ENCODE data around the gene CYTH3. TPM values are rescaled to one million over a fixed set of nuclear protein-coding genes. Genes with fewer than 3 reads are reported as not detected.
A peak's percentile ranks its signal among the peaks of the same experiment; 100 is the strongest.

The CYTH3 gene
- total and polyA plus RNA-seq, 7 donors, result 6.1 to 15.0 (median 13.5) TPM

DNA sequence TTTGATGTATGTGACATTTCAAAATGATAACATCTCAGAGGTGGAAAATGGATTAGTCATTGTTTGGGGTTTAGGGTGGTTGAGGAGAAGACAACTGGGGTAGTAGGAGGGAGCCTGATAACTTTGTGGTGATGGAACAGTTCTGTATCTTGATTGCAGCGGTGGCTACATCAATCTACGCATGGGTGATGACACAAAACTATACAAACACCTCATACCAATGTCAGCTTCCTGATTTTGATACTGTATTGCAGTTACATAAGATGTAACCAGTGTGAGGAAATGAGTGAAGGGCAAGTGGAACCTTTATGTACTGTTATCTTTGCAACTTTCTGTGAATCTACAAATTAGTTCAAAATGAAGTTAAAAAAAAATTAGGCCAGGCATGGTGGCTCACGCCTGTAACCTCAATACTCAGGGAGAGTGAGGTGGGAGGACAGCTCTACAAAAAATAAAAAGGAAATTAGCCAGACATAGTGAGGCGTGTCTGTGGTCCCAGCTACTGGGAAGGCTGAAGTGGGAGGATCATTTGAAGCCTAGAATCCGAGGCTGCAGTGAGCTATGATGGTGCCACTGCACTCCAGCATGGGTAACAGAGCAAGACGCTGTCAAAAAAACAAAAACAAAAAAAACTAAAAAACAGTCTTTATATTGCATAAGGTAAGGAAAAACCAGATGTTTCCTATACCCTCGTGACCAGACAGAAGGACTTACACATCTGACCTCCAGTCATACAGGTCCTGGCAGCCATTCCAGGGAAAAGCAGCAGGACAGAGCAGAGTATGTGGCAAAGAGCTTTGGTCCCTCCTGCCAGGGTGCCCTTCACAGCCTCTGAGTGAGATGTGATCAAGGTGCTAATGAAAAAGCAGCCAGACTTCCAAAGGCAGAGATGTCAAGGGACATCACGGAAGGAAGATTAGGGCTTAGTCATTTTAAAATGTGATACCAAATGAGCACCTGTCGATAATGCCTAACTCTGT, 50.8 kb downstream of the CYTH3 start:
- no peak overlapping the region for H3K4me3 ChIP-seq
- H3K27me3 ChIP-seq (ENCODE audit: insufficient read depth in 3 of 3, low read length in 2 of 3), result no peaks in the 10 kb centered on the region
- no peaks in the 10 kb centered on the region for H3K36me3 ChIP-seq (ENCODE audit: insufficient read depth in 1 of 2, low read depth in 1 of 2)
- intact Hi-C loops (cut with DNase I), result loop anchor here in 1 of 2 donors (5.0 kb wide), 1 partner anchor 49 kb away; no protein-coding TSS in a partner anchor
- ATAC-seq (peak in 1 of 4 donors; percentile 35), DNase-seq (no peak)
- TF ChIP-seq, protein P1, sequence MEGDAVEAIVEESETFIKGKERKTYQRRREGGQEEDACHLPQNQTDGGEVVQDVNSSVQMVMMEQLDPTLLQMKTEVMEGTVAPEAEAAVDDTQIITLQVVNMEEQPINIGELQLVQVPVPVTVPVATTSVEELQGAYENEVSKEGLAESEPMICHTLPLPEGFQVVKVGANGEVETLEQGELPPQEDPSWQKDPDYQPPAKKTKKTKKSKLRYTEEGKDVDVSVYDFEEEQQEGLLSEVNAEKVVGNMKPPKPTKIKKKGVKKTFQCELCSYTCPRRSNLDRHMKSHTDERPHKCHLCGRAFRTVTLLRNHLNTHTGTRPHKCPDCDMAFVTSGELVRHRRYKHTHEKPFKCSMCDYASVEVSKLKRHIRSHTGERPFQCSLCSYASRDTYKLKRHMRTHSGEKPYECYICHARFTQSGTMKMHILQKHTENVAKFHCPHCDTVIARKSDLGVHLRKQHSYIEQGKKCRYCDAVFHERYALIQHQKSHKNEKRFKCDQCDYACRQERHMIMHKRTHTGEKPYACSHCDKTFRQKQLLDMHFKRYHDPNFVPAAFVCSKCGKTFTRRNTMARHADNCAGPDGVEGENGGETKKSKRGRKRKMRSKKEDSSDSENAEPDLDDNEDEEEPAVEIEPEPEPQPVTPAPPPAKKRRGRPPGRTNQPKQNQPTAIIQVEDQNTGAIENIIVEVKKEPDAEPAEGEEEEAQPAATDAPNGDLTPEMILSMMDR (IDR thresholded peaks at IDR 0.05), result no peak
- peaks cover 35% of the 10 kb centered on the region for H3K4me1 ChIP-seq
- no peaks in the 10 kb centered on the region for H3K9me3 ChIP-seq
- WGBS, 3 donors, result 66 to 73% (median 70%) methylated on average over 9 of the region's 9 CpGs
- H3K27ac ChIP-seq, result no peak overlapping the region

DNA sequence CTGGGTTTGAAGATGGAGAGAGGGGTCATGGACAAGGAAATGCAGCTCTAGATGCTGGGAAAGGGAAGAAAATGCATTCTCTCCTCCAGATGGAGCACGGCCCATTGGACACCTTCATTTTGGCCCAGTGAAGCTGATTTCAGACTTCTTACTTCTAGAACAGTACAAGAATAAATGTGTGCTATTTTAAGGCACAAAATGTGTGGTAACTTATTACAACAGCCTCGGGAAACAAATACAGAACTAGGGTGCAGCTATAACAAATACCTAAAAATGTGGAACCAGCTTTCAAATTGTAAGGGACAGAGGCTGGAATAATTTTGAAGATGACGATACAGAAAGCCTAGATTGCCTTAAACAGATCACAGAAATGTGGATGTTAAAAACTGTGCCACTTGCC, 54.1 kb downstream of the CYTH3 start:
- intact Hi-C loops (cut with DNase I), result no loop called here
- no peak overlapping the region for H3K4me3 ChIP-seq
- no peaks in the 10 kb centered on the region for H3K27me3 ChIP-seq (ENCODE audit: insufficient read depth in 3 of 3, low read length in 2 of 3)
- H3K36me3 ChIP-seq (ENCODE audit: insufficient read depth in 1 of 2, low read depth in 1 of 2), result no peaks in the 10 kb centered on the region
- TF ChIP-seq, protein P1 (IDR thresholded peaks at IDR 0.05), result no peak
- no peak overlapping the region for H3K27ac ChIP-seq
- DNase-seq (no peak), ATAC-seq (peak in 2 of 4 donors; percentile 65 to 82)
- no peaks in the 10 kb centered on the region for H3K9me3 ChIP-seq
- peaks cover 19% of the 10 kb centered on the region for H3K4me1 ChIP-seq
- WGBS, 3 donors, result 44 to 63% (median 46%) methylated on average over 3 of the region's 3 CpGs

DNA sequence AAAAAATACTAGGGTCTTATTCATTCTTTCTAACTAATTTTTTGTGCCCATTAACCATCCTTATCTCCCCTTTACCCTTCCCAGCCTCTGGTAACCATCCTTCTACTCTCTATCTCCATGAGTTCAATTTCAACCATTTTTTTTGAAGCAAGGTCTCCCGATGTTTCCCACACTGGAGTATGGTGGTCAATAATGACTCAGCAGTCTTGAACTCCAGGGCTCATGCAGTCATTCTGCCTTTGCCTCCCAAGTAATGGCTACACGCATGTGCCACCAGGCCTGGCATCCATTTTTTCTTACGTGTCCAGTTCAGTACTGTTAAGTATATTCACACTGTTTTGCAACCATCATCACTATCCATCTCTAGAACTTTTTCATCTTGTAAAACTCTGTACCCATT, 60.4 kb downstream of the CYTH3 start:
- H3K27me3 ChIP-seq (ENCODE audit: insufficient read depth in 3 of 3, low read length in 2 of 3), result no peaks in the 10 kb centered on the region
- DNase-seq (no peak), ATAC-seq (no peak)
- no peaks in the 10 kb centered on the region for H3K36me3 ChIP-seq (ENCODE audit: insufficient read depth in 1 of 2, low read depth in 1 of 2)
- H3K9me3 ChIP-seq, result no peaks in the 10 kb centered on the region
- WGBS, 3 donors, result 94 to 99% (median 97%) methylated on average over 3 of the region's 3 CpGs
- H3K27ac ChIP-seq, result no peak overlapping the region
- H3K4me3 ChIP-seq, result no peak overlapping the region
- peaks cover 22% of the 10 kb centered on the region for H3K4me1 ChIP-seq
- intact Hi-C loops (cut with DNase I), result no loop called here
- TF ChIP-seq, protein P1 (IDR thresholded peaks at IDR 0.05), result no peak

DNA sequence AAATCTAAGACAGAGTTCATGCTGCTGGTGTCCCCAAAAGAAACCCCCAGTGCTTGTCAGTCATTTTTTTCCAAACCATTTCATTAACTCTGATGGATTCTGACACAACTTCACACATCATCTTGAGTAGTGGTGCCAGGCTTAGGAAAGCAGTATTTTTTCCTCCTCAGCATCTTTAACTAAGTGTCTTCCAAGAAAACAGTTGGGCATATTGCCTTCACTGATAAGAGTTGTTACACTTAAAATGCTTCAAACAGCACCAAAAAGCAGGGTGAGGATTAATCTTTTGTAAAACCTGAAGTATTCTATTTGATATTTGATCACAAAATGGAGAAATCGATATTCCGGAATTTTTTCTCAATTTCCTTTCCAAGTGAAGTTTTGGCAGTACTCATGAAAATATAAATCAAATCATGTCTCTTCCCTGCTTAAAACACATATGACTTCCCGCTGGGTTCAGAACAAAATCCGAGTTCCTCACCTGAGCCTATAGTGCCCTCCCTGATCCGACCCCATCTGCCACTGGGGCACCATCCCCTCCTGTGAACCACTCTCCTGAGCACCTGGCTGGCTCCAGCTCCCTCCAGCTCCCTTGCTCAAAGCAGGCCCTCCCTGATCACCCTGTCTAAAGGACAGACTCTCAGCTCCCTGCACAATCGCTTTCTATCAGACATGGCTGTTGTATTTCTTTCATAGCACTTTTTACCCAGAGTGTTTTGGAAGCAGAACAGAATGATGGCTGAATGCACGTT, 61.6 kb downstream of the CYTH3 start:
- whole genome bisulfite sequencing, 3 donors, result 79 to 80% (median 80%) methylated on average over 7 of the region's 7 CpGs
- TF ChIP-seq, protein P1 (IDR thresholded peaks at IDR 0.05), result no peak
- H3K4me3 ChIP-seq, result no peak overlapping the region
- peaks cover 31% of the 10 kb centered on the region for H3K4me1 ChIP-seq
- no peaks in the 10 kb centered on the region for H3K27me3 ChIP-seq (ENCODE audit: insufficient read depth in 3 of 3, low read length in 2 of 3)
- no peak overlapping the region for H3K27ac ChIP-seq
- no peaks in the 10 kb centered on the region for H3K36me3 ChIP-seq (ENCODE audit: insufficient read depth in 1 of 2, low read depth in 1 of 2)
- no peaks in the 10 kb centered on the region for H3K9me3 ChIP-seq
- ATAC-seq (no peak), DNase-seq (no peak)
- intact Hi-C loops (cut with DNase I), result no loop called here
